Measurements from ENCODE around the gene CHMP3. TPM values are rescaled to one million over a fixed set of nuclear protein-coding genes. Genes with fewer than 3 reads are reported as not detected.

The CHMP3 gene
- total RNA-seq, 1 experiment from 2014 or later = 123 TPM

DNA sequence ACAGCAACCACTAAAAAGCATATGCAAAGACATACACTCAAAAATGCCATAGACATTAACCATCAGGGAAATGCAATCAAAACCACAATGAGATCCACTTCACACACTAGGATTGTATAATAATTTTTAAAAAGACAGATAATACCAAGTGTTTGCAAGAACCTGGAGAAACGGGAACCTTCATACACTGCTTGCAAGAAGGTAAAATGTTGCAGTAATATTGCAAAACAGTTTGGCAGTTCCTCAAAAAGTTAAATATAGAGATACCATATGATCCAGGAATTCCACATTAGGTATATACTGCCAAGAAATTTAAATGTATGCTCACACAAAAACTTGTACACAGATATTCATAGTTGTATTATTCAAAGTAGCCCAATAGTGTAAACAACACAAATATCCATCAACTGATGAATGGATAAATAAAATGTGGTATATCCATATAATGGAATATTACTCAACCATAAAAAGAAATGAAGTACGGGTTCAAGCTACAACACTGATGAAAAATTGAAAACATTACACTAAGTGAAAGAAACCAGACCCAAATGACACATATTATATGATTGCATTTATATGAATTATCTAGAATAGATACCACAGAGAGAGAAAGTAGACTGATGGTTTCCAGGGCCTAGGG lies 14.7 kb upstream of the CHMP3 start:
- H3K27ac Mint-ChIP-seq (ENCODE audit: low read depth, unreplicated experiment) = no peak overlapping the region
- no peaks in the 10 kb centered on the region for H3K4me1 Mint-ChIP-seq (ENCODE audit: insufficient read depth, unreplicated experiment)
- H3K27me3 Mint-ChIP-seq (ENCODE audit: insufficient read depth, unreplicated experiment) = no peaks in the 10 kb centered on the region
- intact Hi-C loops (cut with micrococcal nuclease) = no loop called here
- DNase-seq (ENCODE audit: unreplicated experiment) = no peak
- CTCF ChIA-PET = no interaction called here
- POLR2A ChIA-PET = no interaction called here
- no peaks in the 10 kb centered on the region for H3K36me3 Mint-ChIP-seq (ENCODE audit: insufficient read depth, unreplicated experiment)
- peaks cover 7% of the 10 kb centered on the region for H3K9me3 Mint-ChIP-seq (ENCODE audit: unreplicated experiment)
- TF ChIP-seq, protein P1, sequence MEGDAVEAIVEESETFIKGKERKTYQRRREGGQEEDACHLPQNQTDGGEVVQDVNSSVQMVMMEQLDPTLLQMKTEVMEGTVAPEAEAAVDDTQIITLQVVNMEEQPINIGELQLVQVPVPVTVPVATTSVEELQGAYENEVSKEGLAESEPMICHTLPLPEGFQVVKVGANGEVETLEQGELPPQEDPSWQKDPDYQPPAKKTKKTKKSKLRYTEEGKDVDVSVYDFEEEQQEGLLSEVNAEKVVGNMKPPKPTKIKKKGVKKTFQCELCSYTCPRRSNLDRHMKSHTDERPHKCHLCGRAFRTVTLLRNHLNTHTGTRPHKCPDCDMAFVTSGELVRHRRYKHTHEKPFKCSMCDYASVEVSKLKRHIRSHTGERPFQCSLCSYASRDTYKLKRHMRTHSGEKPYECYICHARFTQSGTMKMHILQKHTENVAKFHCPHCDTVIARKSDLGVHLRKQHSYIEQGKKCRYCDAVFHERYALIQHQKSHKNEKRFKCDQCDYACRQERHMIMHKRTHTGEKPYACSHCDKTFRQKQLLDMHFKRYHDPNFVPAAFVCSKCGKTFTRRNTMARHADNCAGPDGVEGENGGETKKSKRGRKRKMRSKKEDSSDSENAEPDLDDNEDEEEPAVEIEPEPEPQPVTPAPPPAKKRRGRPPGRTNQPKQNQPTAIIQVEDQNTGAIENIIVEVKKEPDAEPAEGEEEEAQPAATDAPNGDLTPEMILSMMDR (IDR thresholded peaks at IDR 0.05; ENCODE audit: unreplicated experiment) = no peak
- no TSS peak for BruUV-seq (replicated peaks)
- H3K4me3 Mint-ChIP-seq (ENCODE audit: unreplicated experiment) = no peak overlapping the region

DNA sequence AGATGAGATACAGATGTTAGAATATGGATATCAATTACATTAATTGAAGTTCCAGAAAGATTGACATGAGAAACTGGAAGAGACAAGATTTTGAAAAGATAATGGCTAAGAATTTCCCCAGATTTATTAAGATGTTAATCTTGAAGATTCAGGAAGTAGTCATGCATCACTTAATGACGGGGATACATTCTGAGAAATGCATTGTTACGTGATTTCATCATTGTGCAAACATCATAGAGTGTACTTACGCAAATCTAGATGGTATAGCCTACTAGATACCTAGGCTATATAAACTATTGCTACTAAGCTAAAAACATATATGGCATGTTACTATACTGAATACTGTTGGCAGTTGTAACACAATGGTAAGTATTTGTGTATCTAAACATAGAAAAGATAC lies 6.8 kb upstream of the CHMP3 start:
- Mint-ChIP-seq H3K9me3 (ENCODE audit: unreplicated experiment) (no peaks in the 10 kb centered on the region), H3K36me3 (ENCODE audit: insufficient read depth, unreplicated experiment) (no peaks in the 10 kb centered on the region), H3K27me3 (ENCODE audit: insufficient read depth, unreplicated experiment) (no peaks in the 10 kb centered on the region), H3K4me1 (ENCODE audit: insufficient read depth, unreplicated experiment) (no peaks in the 10 kb centered on the region), H3K27ac (ENCODE audit: low read depth, unreplicated experiment) (no peak overlapping the region), H3K4me3 (ENCODE audit: unreplicated experiment) (no peak overlapping the region)
- ChIA-PET POLR2A (no interaction called here), CTCF (no interaction called here)
- intact Hi-C loops (cut with micrococcal nuclease) = no loop called here
- no TSS peak for BruUV-seq (replicated peaks)
- no peak for DNase-seq (ENCODE audit: unreplicated experiment)
- TF ChIP-seq, protein P1 (IDR thresholded peaks at IDR 0.05; ENCODE audit: unreplicated experiment) = no peak

DNA sequence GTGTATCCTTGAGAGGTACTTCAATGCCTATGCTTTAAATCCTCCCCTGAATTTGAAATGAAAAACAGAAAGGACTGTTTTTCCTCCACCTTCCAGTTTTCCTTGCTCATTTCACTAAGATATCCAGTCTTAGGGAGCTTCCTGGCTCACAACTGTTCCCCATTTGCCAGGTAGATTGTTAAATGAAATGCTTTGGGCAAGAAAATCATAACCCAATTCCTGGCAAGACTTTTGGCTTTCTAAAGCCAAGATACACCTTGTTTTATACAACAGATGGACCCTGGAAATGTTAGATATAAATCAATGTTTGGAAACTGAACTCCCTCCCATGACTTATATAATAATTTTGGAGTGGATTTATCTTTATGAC lies 3.6 kb upstream of the CHMP3 start:
- Mint-ChIP-seq H3K4me1 (ENCODE audit: insufficient read depth, unreplicated experiment) (peaks cover 12% of the 10 kb centered on the region), H3K4me3 (ENCODE audit: unreplicated experiment) (no peak overlapping the region), H3K27me3 (ENCODE audit: insufficient read depth, unreplicated experiment) (no peaks in the 10 kb centered on the region), H3K9me3 (ENCODE audit: unreplicated experiment) (no peaks in the 10 kb centered on the region), H3K36me3 (ENCODE audit: insufficient read depth, unreplicated experiment) (peaks cover 11% of the 10 kb centered on the region), H3K27ac (ENCODE audit: low read depth, unreplicated experiment) (no peak overlapping the region)
- intact Hi-C loops (cut with micrococcal nuclease) = no loop called here
- TF ChIP-seq, protein P1 (IDR thresholded peaks at IDR 0.05; ENCODE audit: unreplicated experiment) = no peak
- POLR2A ChIA-PET = no interaction called here
- CTCF ChIA-PET = no interaction called here
- no TSS peak for BruUV-seq (replicated peaks)
- no peak for DNase-seq (ENCODE audit: unreplicated experiment)

DNA sequence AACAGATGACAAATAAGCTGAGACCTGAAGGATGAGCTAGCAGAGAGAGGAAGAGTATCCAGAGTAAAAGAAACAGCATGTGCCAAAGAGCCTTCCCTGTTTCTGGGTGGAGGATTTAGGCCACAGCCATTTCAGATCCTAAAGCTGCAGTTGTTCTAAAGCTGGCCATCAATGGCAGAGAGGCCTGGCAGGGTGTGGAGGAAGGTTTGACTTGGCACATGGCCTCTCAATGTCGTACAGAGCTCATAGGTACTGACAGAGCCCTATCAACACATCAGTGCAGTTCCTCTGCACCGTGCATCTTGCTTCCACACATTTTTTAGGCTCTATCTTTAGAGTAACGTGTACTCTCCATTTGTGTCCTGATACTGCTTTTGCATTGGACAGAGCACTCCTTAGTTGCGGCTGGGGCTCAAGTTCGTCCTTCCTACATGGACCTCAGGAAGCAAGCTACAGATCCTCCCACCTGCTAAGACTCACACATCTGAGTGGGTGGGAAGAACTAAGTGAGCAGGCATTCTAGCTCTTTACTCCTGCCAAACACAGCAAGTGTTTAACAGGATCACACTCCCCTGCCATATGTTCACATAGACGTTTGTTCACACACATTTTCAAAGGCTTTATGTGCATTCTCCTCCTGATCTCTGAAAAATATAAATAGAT lies 3.0 kb upstream of the CHMP3 start:
- Mint-ChIP-seq H3K36me3 (ENCODE audit: insufficient read depth, unreplicated experiment) (peaks cover 11% of the 10 kb centered on the region), H3K9me3 (ENCODE audit: unreplicated experiment) (no peaks in the 10 kb centered on the region), H3K27me3 (ENCODE audit: insufficient read depth, unreplicated experiment) (no peaks in the 10 kb centered on the region), H3K4me3 (ENCODE audit: unreplicated experiment) (no peak overlapping the region), H3K4me1 (ENCODE audit: insufficient read depth, unreplicated experiment) (peaks cover 14% of the 10 kb centered on the region), H3K27ac (ENCODE audit: low read depth, unreplicated experiment) (no peak overlapping the region)
- ChIA-PET CTCF (interaction anchor here (0.6 kb wide), 1 partner anchor 56 kb away, joined by 3 read pairs; no protein-coding TSS in a partner anchor), POLR2A (no interaction called here)
- TF ChIP-seq, protein P1 (IDR thresholded peaks at IDR 0.05; ENCODE audit: unreplicated experiment) = no peak
- intact Hi-C loops (cut with micrococcal nuclease) = no loop called here
- no TSS peak for BruUV-seq (replicated peaks)
- no peak for DNase-seq (ENCODE audit: unreplicated experiment)

Data from MCF 10A (cell line).